Right lobe of liver (tissue), 4 donors: ENCODE data around the gene TUBA8.

ENCODE experiments used
- POLR2A ChIP-seq: fragments of 450-650 bp; IDR thresholded peaks from one replicate; pipeline ENCODE4 v1.6.1; 2017; ENCODE audit warnings: antibody characterized with exemption, mild to moderate bottlenecking
- TF ChIP-seq, protein P1 (sequence below), 4 donors: fragments of 200-600 bp in 3 of 4; fragments of 450-650 bp in 1 of 4; IDR thresholded peaks; one replicate each; pipeline versions ENCODE4 v1.5.1 to v1.8.0; 2016 to 2022; ENCODE audit warnings: antibody characterized with exemption in 4 of 4, mild to moderate bottlenecking in 2 of 4
- donor health status: DM: no; HTN: no; CAD: no.
- donor health status: DM: no; HTN: no; CAD: no.
- donor health status: DM: no; HTN: yes; CAD: no.

DNA sequence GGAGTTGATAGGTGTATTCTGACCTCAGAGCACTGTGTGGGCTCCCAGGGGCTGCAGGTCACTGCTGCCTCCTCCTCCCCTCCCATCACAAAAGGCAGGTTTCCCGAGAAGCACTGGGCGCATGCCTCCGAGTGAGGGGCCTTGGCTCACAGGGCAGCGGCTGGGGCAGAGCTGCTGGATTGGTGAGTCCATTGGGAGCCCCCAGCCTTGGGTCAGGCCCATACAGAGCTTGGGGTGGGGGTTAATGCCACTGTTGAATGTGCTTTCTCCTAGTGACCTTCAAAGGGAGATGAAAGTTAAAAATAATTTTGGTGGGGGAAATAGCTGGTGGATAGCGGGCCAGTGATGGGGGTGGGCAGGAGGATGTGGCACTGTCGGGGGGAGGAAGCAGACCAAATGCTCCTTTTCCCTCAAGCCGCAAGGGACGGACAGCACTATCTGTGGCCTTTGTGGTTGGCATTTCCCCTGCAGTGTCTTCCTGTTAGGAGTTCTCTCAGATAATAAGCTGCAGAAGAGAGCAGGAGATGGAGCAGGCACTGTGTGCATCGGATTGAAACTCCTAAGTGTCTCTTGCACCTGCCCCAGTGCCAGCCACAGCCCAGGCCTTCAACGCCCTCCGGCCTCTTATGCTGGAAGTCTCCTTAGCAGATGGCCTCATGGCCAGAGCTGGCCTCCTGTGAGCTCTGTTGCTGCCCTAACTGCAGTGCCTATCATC lies 3.2 kb downstream of the TUBA8 start:
- TF ChIP-seq, protein P1, sequence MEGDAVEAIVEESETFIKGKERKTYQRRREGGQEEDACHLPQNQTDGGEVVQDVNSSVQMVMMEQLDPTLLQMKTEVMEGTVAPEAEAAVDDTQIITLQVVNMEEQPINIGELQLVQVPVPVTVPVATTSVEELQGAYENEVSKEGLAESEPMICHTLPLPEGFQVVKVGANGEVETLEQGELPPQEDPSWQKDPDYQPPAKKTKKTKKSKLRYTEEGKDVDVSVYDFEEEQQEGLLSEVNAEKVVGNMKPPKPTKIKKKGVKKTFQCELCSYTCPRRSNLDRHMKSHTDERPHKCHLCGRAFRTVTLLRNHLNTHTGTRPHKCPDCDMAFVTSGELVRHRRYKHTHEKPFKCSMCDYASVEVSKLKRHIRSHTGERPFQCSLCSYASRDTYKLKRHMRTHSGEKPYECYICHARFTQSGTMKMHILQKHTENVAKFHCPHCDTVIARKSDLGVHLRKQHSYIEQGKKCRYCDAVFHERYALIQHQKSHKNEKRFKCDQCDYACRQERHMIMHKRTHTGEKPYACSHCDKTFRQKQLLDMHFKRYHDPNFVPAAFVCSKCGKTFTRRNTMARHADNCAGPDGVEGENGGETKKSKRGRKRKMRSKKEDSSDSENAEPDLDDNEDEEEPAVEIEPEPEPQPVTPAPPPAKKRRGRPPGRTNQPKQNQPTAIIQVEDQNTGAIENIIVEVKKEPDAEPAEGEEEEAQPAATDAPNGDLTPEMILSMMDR (IDR thresholded peaks at IDR 0.05), result no peak
- no peak for TF ChIP-seq POLR2A
